ENCODE results near the gene HNRNPF. TPM values are rescaled to one million over a fixed set of nuclear protein-coding genes. Genes with fewer than 3 reads are reported as not detected.
A peak's percentile ranks its signal among the peaks of the same experiment; 100 is the strongest.

HNRNPF gene
- total RNA-seq, 1 donor from 2014 or later: 163 TPM

DNA sequence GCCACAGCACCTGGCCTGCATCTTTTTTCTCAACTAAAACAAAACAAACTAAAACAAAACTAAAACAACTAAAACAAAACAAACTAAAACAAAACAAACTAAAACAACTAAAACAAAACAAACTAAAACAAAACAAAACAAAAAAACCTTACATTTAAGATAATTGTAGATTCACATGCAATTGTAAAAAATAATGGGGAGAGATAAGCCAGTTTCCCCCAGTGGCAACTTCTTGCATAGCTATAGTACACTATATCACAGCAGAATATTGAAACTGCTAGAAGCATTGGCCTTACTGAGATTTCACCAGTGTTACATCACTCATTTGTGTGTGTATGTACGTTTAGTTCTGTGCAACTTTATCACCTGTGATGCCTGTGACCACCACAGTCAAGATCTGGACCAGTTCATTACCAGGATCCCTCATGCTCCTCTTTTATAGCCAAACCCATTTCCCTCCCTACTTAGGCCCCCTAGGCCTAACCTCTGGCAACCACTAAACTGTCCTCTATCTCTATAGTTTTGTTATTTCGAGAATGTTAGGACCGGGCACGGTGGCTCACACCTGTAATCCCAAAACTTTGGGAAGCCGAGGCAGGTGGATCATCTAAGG, 28.3 kb downstream of the HNRNPF start:
- no peak overlapping the region for H3K27ac Mint-ChIP-seq
- H3K4me1 Mint-ChIP-seq: peaks cover 16% of the 10 kb centered on the region
- H3K9me3 Mint-ChIP-seq: no peaks in the 10 kb centered on the region
- no peaks in the 10 kb centered on the region for H3K27me3 Mint-ChIP-seq (ENCODE audit: low read depth)
- peaks cover 2% of the 10 kb centered on the region for H3K36me3 Mint-ChIP-seq
- no peak overlapping the region for H3K4me3 Mint-ChIP-seq
- DNase-seq (ENCODE audit: low spot score in 2 of 2, unreplicated experiment in 2 of 2): no peak
- peak; percentile 10 for TF ChIP-seq CTCF (IDR thresholded peaks at IDR 0.05; ENCODE audit: unreplicated experiment)

DNA sequence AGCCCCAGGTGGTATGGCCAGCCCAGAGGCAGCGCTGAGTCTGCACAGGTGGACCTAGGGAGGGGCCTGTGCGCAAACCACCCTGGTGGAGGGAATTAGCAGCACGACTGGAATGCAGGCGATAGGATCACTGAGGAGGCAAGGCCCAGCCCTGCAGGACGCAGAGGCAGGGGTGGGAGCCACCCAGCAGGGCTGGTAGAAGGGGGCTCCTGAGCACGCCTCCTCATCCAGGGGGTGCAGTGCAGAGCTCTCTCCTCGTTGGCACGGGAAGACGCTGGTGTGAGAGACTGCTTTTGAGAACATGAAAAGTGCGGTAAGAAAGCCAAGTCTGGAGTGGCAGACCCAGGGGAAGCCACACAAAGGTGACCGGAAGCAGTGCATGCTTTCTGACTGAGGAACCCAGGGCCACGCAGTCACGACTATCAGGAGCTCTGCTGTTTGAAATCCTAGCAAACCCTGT, 31.5 kb downstream of the HNRNPF start:
- Mint-ChIP-seq H3K36me3 (no peaks in the 10 kb centered on the region), H3K4me3 (no peak overlapping the region), H3K27me3 (ENCODE audit: low read depth) (no peaks in the 10 kb centered on the region), H3K9me3 (no peaks in the 10 kb centered on the region), H3K27ac (peak overlapping the region; percentile 82), H3K4me1 (peaks cover 18% of the 10 kb centered on the region)
- DNase-seq (ENCODE audit: low spot score in 2 of 2, unreplicated experiment in 2 of 2): peak in 1 of 2 experiments; percentile 67
- TF ChIP-seq CTCF (IDR thresholded peaks at IDR 0.05; ENCODE audit: unreplicated experiment): peak; percentile 53

GRCh38 chr10:43376828-43377423, 32.1 kb downstream of the HNRNPF start:
- Mint-ChIP-seq H3K9me3 (no peaks in the 10 kb centered on the region), H3K4me3 (no peak overlapping the region)
- TF ChIP-seq CTCF (IDR thresholded peaks at IDR 0.05; ENCODE audit: unreplicated experiment): no peak

DNA sequence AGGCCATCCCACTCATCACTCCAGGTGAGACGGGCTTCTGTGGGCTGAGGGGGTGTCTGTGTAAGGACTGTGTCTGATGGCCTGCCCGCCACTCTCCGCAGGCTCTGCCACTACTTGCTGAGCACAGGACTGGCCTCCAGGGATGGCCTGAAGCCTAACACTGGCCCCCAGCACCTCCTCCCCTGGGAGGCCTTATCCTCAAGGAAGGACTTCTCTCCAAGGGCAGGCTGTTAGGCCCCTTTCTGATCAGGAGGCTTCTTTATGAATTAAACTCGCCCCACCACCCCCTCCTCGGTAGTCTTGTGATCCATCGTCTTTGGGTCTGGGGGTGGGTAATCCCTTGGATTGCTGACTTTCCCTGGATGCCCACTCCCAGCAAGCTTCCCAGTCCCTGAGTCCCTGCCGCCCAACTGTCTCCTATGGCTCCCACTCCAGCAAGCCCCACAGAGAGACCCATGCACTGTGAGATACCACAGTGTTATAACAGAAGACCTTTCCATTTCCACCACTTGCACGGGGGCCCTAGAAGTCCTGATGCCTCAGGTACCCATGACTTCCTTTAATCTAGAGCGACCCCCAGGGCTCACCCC, 32.8 kb downstream of the HNRNPF start:
- Mint-ChIP-seq H3K27me3 (ENCODE audit: low read depth) (no peaks in the 10 kb centered on the region), H3K36me3 (no peaks in the 10 kb centered on the region), H3K4me3 (no peak overlapping the region), H3K9me3 (no peaks in the 10 kb centered on the region), H3K27ac (no peak overlapping the region), H3K4me1 (peaks cover 18% of the 10 kb centered on the region)
- no peak for TF ChIP-seq CTCF (IDR thresholded peaks at IDR 0.05; ENCODE audit: unreplicated experiment)
- DNase-seq (ENCODE audit: low spot score in 2 of 2, unreplicated experiment in 2 of 2): no peak

More at GRCh38 chr10:43376828-43377423, 32.1 kb downstream of the HNRNPF start:
- Mint-ChIP-seq H3K4me1 (peaks cover 18% of the 10 kb centered on the region), H3K27me3 (ENCODE audit: low read depth) (no peaks in the 10 kb centered on the region), H3K36me3 (no peaks in the 10 kb centered on the region), H3K27ac (no peak overlapping the region)
- DNase-seq (ENCODE audit: low spot score in 2 of 2, unreplicated experiment in 2 of 2): no peak

GRCh38 chr10:43375401-43376020, 33.5 kb downstream of the HNRNPF start:
- H3K36me3 Mint-ChIP-seq: no peaks in the 10 kb centered on the region
- H3K9me3 Mint-ChIP-seq: no peaks in the 10 kb centered on the region
- TF ChIP-seq CTCF (IDR thresholded peaks at IDR 0.05; ENCODE audit: unreplicated experiment): no peak
- no peaks in the 10 kb centered on the region for H3K27me3 Mint-ChIP-seq (ENCODE audit: low read depth)
- H3K4me1 Mint-ChIP-seq: peaks cover 18% of the 10 kb centered on the region
- H3K27ac Mint-ChIP-seq: no peak overlapping the region
- no peak for DNase-seq (ENCODE audit: low spot score in 2 of 2, unreplicated experiment in 2 of 2)
- no peak overlapping the region for H3K4me3 Mint-ChIP-seq
